ENCODE data around the gene RAB40C.

The RAB40C gene

GRCh38 chr16:598823-599739, 9.2 kb downstream of the RAB40C start:
- Histone ChIP-seq H3K4me2 (ENCODE audit: low read depth, low read length) (no peak overlapping the region), H3K27ac (ENCODE audit: low read length) (no peak overlapping the region), H3K36me3 (replicated peaks; ENCODE audit: insufficient read depth, low read length) (no peaks in the 10 kb centered on the region), H3K27me3 (replicated peaks; ENCODE audit: insufficient read depth, low read length) (no peaks in the 10 kb centered on the region), H3F3A (ENCODE audit: insufficient read depth, low read length) (no peaks in the 10 kb centered on the region), H3K4me1 (ENCODE audit: low read length) (no peaks in the 10 kb centered on the region), H3K9me2 (replicated peaks; ENCODE audit: insufficient read depth, low read length) (no peaks in the 10 kb centered on the region), H3K79me2 (ENCODE audit: low read length) (peaks cover 58% of the 10 kb centered on the region), H2AFZ (ENCODE audit: low read length) (no peak overlapping the region), H3K4me3 (ENCODE audit: low read length) (no peak overlapping the region), H4K20me1 (ENCODE audit: insufficient read depth, low read length) (no peaks in the 10 kb centered on the region), H3K9me3 (replicated peaks; ENCODE audit: insufficient read depth, low read length) (no peaks in the 10 kb centered on the region), H3K9ac (ENCODE audit: low read length) (no peak overlapping the region)
- no peak for TF ChIP-seq EZH2 (optimal IDR thresholded peaks at IDR 0.05; ENCODE audit: low read depth, low read length)
- no peak for TF ChIP-seq EZH2phosphoT487 (IDR thresholded peaks at IDR 0.05; ENCODE audit: low read length)
- TF ChIP-seq, protein P1, sequence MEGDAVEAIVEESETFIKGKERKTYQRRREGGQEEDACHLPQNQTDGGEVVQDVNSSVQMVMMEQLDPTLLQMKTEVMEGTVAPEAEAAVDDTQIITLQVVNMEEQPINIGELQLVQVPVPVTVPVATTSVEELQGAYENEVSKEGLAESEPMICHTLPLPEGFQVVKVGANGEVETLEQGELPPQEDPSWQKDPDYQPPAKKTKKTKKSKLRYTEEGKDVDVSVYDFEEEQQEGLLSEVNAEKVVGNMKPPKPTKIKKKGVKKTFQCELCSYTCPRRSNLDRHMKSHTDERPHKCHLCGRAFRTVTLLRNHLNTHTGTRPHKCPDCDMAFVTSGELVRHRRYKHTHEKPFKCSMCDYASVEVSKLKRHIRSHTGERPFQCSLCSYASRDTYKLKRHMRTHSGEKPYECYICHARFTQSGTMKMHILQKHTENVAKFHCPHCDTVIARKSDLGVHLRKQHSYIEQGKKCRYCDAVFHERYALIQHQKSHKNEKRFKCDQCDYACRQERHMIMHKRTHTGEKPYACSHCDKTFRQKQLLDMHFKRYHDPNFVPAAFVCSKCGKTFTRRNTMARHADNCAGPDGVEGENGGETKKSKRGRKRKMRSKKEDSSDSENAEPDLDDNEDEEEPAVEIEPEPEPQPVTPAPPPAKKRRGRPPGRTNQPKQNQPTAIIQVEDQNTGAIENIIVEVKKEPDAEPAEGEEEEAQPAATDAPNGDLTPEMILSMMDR (IDR thresholded peaks at IDR 0.05; ENCODE audit: low read length) = no peak
- DNase-seq = no peak

DNA sequence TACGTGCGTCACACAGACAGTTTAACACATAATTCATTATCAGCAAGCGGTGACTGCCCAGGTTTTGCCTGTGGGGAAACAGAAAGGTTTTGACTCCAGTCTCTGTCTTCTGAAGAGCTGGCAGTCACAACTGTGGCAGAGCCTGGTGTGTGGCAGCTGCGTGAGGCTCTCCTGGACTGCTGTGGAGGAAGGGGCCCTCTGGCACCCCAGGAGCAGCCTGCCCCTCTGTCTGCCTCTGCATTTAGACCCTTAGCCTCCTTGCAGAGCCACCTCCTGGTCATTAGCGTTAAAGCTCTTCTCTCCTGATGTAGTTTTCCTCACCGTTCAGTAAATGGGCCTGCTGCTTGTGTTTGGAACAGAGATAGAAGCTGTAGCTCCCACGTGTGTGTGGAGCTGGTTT, 10.9 kb downstream of the RAB40C start:
- Histone ChIP-seq H4K20me1 (ENCODE audit: insufficient read depth, low read length) (no peaks in the 10 kb centered on the region), H3K27me3 (replicated peaks; ENCODE audit: insufficient read depth, low read length) (no peaks in the 10 kb centered on the region), H3K4me1 (ENCODE audit: low read length) (no peaks in the 10 kb centered on the region), H2AFZ (ENCODE audit: low read length) (no peak overlapping the region), H3K27ac (ENCODE audit: low read length) (no peak overlapping the region), H3K79me2 (ENCODE audit: low read length) (peaks cover 60% of the 10 kb centered on the region), H3K9ac (ENCODE audit: low read length) (no peak overlapping the region), H3K9me3 (replicated peaks; ENCODE audit: insufficient read depth, low read length) (no peaks in the 10 kb centered on the region), H3K36me3 (replicated peaks; ENCODE audit: insufficient read depth, low read length) (no peaks in the 10 kb centered on the region), H3F3A (ENCODE audit: insufficient read depth, low read length) (no peaks in the 10 kb centered on the region), H3K9me2 (replicated peaks; ENCODE audit: insufficient read depth, low read length) (no peaks in the 10 kb centered on the region), H3K4me2 (ENCODE audit: low read depth, low read length) (no peak overlapping the region), H3K4me3 (ENCODE audit: low read length) (no peak overlapping the region)
- DNase-seq = no peak
- TF ChIP-seq EZH2 (optimal IDR thresholded peaks at IDR 0.05; ENCODE audit: low read depth, low read length) = no peak
- TF ChIP-seq, protein P1 (IDR thresholded peaks at IDR 0.05; ENCODE audit: low read length) = no peak
- TF ChIP-seq EZH2phosphoT487 (IDR thresholded peaks at IDR 0.05; ENCODE audit: low read length) = no peak

DNA sequence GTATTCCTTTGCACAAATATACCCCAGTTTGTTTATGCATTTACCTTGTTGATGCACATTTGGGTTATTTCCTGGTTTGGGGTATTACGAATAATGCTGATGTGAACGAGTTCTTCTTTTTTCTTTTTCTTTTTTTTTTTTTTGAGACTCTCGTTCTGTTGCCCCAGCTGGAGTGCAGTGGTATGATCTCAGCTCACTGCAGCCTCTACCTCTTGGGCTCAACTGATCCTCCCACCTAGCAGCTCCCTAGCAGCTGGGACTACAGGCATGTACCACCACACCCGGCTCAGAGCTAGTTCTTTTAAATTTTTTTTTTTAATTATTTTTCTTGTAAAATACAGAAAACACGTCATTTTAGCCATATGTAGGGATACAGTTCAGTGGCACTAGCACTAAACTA, 14.1 kb downstream of the RAB40C start:
- no peak for TF ChIP-seq EZH2 (optimal IDR thresholded peaks at IDR 0.05; ENCODE audit: low read depth, low read length)
- no peak for TF ChIP-seq EZH2phosphoT487 (IDR thresholded peaks at IDR 0.05; ENCODE audit: low read length)
- TF ChIP-seq, protein P1 (IDR thresholded peaks at IDR 0.05; ENCODE audit: low read length) = no peak
- H3K79me2 ChIP-seq (ENCODE audit: low read length) = peaks cover 46% of the 10 kb centered on the region
- no peak overlapping the region for H3K4me3 ChIP-seq (ENCODE audit: low read length)

More for the DNA sequence above, 14.1 kb downstream of the RAB40C start:
- Histone ChIP-seq H3K27ac (ENCODE audit: low read length) (no peak overlapping the region), H2AFZ (ENCODE audit: low read length) (no peak overlapping the region), H3K4me2 (ENCODE audit: low read depth, low read length) (no peak overlapping the region), H3F3A (ENCODE audit: insufficient read depth, low read length) (no peaks in the 10 kb centered on the region), H3K9ac (ENCODE audit: low read length) (no peak overlapping the region), H3K9me2 (replicated peaks; ENCODE audit: insufficient read depth, low read length) (no peaks in the 10 kb centered on the region), H3K36me3 (replicated peaks; ENCODE audit: insufficient read depth, low read length) (no peaks in the 10 kb centered on the region), H4K20me1 (ENCODE audit: insufficient read depth, low read length) (no peaks in the 10 kb centered on the region), H3K9me3 (replicated peaks; ENCODE audit: insufficient read depth, low read length) (no peaks in the 10 kb centered on the region), H3K27me3 (replicated peaks; ENCODE audit: insufficient read depth, low read length) (no peaks in the 10 kb centered on the region), H3K4me1 (ENCODE audit: low read length) (no peaks in the 10 kb centered on the region)
- no peak for DNase-seq

Data from MM.1S (cell line).